ENCODE results near the gene LPXN. TPM values are rescaled to one million over a fixed set of nuclear protein-coding genes. Genes with fewer than 3 reads are reported as not detected.

The LPXN gene
- total and polyA plus RNA-seq, 10 of the 15 experiments (the other 5 are each of a cell fraction or from before 2014, with no cell fraction given): 131 to 349 (median 201) TPM

DNA sequence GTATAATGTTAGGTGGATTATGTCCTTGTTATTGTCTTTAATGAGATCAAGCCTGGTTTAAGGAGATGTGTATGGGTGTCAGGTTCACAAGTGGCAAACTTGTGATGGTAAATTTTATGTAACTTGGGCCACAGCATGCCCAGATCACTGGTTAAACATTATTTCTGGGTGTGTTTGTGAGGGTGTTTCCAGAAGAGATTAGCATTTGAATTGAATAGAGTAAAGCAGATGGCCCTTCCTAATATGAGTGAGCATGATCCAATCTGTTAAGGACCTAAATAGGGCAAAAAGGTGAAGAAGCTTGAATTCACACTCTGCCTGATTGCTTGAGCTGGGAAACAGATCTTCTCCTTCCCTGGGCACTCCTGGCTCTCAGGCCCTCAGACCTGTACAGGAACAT lies 88.5 kb downstream of the LPXN start:
- no peaks in the 10 kb centered on the region; a peak in 1 of 4 replicates for H3K27me3 ChIP-seq (replicated peaks in 1 of 2; ENCODE audit: control insufficient read depth in 2 of 2, insufficient read depth in 2 of 2, low read length in 1 of 2)
- FAIRE-seq: no peak

More for the DNA sequence above, 88.5 kb downstream of the LPXN start:
- TF ChIP-seq, protein P1, sequence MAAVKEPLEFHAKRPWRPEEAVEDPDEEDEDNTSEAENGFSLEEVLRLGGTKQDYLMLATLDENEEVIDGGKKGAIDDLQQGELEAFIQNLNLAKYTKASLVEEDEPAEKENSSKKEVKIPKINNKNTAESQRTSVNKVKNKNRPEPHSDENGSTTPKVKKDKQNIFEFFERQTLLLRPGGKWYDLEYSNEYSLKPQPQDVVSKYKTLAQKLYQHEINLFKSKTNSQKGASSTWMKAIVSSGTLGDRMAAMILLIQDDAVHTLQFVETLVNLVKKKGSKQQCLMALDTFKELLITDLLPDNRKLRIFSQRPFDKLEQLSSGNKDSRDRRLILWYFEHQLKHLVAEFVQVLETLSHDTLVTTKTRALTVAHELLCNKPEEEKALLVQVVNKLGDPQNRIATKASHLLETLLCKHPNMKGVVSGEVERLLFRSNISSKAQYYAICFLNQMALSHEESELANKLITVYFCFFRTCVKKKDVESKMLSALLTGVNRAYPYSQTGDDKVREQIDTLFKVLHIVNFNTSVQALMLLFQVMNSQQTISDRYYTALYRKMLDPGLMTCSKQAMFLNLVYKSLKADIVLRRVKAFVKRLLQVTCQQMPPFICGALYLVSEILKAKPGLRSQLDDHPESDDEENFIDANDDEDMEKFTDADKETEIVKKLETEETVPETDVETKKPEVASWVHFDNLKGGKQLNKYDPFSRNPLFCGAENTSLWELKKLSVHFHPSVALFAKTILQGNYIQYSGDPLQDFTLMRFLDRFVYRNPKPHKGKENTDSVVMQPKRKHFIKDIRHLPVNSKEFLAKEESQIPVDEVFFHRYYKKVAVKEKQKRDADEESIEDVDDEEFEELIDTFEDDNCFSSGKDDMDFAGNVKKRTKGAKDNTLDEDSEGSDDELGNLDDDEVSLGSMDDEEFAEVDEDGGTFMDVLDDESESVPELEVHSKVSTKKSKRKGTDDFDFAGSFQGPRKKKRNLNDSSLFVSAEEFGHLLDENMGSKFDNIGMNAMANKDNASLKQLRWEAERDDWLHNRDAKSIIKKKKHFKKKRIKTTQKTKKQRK (IDR thresholded peaks at IDR 0.05; ENCODE audit: low read depth, low read length): no peak
- TF ChIP-seq NFIC (IDR thresholded peaks at IDR 0.05; ENCODE audit: low read depth, low read length) (no peak), MYB (IDR thresholded peaks at IDR 0.05; ENCODE audit: borderline replicate concordance, low read depth, low read length) (no peak), TARDBP (IDR thresholded peaks at IDR 0.05; ENCODE audit: borderline replicate concordance) (no peak), NR2F1 (conservative IDR thresholded peaks at IDR 0.05) (no peak), POU2F2 (IDR thresholded peaks at IDR 0.05; ENCODE audit: borderline replicate concordance, low read depth, low read length) (no peak)
- TF ChIP-seq, protein P2, sequence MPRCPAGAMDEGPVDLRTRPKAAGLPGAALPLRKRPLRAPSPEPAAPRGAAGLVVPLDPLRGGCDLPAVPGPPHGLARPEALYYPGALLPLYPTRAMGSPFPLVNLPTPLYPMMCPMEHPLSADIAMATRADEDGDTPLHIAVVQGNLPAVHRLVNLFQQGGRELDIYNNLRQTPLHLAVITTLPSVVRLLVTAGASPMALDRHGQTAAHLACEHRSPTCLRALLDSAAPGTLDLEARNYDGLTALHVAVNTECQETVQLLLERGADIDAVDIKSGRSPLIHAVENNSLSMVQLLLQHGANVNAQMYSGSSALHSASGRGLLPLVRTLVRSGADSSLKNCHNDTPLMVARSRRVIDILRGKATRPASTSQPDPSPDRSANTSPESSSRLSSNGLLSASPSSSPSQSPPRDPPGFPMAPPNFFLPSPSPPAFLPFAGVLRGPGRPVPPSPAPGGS (IDR thresholded peaks at IDR 0.05; ENCODE audit: borderline replicate concordance, insufficient read depth, low read depth, low read length, poor library complexity, severe bottlenecking): no peak
- ChIA-PET POLR2A (no interaction called here), SMC1A (ENCODE audit: uncharacterized antibody, unreplicated experiment) (no interaction called here), RAD21 (ENCODE audit: unreplicated experiment) (no interaction called here), CTCF (no interaction called here)
- H3K4me2 ChIP-seq (ENCODE audit: control insufficient read depth, insufficient read depth): no peak overlapping the region
- H2AFZ ChIP-seq (ENCODE audit: control insufficient read depth, low read depth, low read length): no peak overlapping the region
- H3K27ac ChIP-seq (ENCODE audit: control insufficient read depth, insufficient read depth): no peak overlapping the region
- DNase-seq (ENCODE audit: low read depth, low spot score) (no peak), ATAC-seq (no peak)
- H3K9me3 ChIP-seq (replicated peaks; ENCODE audit: control insufficient read depth, insufficient read depth, low read length): no peaks in the 10 kb centered on the region
- H4K20me1 ChIP-seq (ENCODE audit: control insufficient read depth, insufficient read depth): no peaks in the 10 kb centered on the region
- intact Hi-C loops (cut with micrococcal nuclease; ENCODE audit: unreplicated experiment) (no loop called here), in situ Hi-C loops (cut with MboI) (no loop called here)
- H3K4me1 ChIP-seq (ENCODE audit: control insufficient read depth, insufficient read depth, low read length): no peaks in the 10 kb centered on the region
- no TSS peak for BruUV-seq (replicated peaks)
- H3K4me3 ChIP-seq: no peak overlapping the region
- no peaks in the 10 kb centered on the region for H3K36me3 ChIP-seq (ENCODE audit: control insufficient read depth in 2 of 2, insufficient read depth in 2 of 2, low read length in 1 of 2)
- no peak overlapping the region for H3K9ac ChIP-seq (ENCODE audit: control insufficient read depth, insufficient read depth, low read length)
- H3K79me2 ChIP-seq (ENCODE audit: control insufficient read depth, insufficient read depth, low read length): no peaks in the 10 kb centered on the region

Measured in GM12878 (cell line).